NCI-H1417 treated with DMSO at 0.1 percent for 48 hours (cell line): ENCODE data around the gene GCH1.
A peak's percentile ranks its signal among the peaks of the same experiment; 100 is the strongest.
"Not testable (repeated sequence)": the region's sequence is repeated elsewhere in the genome, so short reads cannot be mapped to it uniquely, and the experiment has no call there.

ENCODE experiments used
- DNase-seq: peaks from one replicate; lab custom pipeline; 2025; lab: John Stamatoyannopoulos, UW

Gene GCH1, protein sequence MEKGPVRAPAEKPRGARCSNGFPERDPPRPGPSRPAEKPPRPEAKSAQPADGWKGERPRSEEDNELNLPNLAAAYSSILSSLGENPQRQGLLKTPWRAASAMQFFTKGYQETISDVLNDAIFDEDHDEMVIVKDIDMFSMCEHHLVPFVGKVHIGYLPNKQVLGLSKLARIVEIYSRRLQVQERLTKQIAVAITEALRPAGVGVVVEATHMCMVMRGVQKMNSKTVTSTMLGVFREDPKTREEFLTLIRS

DNA sequence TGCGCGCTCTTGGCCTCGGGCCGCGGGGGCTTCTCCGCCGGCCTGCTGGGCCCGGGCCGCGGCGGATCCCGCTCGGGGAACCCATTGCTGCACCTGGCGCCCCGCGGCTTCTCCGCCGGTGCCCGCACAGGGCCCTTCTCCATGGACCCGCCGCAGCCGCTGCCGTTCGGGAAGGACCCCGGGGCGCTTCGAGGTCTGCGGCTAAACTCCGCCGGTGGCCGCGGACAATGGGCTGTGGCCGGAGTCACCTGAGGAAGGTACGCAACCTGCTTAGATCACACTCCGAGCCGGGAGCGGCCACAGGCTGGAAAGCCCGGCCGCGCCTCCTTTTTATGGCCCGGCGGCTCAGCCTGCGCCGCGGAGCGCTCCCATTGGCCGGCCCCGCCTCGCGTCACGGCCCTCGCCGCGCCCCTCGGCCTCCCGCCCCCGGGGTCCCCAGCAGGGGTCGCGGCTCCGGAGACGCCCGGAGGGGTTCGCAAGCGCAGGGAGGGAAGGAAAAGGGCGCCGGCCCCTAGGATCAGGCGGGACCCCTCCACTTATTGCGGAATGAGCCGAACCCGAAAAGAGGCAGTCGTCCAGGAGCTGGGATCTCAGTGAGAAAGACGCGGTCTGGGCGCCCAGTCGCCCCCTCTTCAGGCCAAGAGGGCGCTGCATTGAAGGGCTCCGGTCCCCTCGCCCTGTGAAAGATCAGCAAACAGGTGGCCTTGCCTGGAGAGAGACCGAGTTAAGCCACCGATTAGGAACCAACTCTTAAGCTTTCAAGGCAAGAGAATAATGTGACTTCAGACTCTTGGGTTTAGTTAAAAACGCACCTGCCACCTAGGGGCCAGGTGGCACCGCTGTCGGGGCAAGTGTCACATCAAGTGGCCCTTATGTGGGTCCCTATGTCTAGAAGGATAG, at the start of gene GCH1:
GCH1 (minus strand) TSS at position 306 of the 900 bp plus-strand sequence; CDS start at position 143, 163 bp downstream.
- DNase-seq: peak; percentile 53

DNA sequence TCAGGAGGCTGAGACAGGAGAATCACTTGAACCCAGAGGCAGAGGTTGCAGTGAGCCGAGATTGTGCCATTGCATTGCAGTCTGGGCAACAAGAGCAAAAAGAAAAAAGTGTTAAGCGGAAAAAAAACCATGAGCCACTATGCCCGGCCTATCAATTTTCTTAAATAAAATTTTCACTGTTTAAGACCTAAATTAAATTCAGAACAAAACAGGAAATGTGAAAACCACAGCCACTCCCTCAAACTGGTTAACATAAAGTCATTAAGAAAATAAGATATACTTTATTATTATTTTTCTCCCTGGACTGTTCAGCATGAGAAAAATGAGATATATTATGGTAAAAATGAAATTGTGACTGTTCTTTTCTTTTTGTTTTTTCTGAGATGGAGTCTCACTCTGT, 44.6 kb upstream of the GCH1 start:
- DNase-seq: no peak

DNA sequence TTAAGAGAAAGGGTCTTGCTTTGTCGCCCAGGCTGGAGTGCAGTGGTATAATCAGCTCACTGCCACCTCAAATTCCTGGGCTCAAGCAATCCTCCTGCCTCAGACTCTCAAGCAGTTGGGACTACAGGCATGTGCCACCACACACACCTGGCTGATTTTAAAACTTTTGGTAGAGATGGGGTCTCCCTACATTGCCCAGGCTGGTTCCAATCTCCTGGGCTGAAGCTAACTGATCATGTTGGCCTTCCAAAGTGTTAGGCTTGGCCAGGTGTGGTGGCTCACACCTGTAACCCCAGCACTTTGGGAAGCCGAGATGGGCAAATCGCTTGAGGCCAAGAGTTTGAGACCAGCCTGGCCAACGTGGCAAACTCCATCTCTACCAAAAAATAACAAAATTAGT, 43.9 kb upstream of the GCH1 start:
- DNase-seq: no peak

DNA sequence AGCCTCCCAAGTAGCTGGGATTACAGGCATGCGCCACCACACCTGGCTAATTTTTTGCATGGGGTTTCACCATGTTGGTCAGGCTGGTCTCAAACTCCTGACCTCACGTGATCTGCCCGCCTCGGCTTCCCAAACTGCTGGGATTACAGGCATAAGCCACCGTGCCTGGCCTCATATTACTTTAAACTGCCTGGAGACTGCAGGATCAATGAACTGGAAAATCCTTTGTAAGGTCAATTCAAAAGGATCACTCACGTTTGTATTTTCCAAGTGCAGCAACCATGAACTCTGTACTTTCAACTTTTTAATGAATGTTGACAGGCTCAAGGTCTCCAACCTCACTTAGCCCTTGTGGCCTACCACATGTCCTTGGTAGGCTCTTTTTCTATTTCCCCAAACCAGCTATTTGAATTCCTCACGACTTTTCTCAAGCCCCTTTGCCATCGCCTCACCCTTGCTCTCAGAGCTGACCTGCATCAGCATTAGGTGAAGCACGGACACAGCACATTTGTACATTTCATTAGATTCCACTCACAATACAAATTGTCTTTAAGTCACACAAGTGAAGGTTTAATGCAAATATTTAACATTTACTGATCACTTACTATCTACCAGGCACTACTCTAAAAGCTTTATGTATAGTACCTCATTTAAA, 42.2 kb upstream of the GCH1 start:
- no peak for DNase-seq

DNA sequence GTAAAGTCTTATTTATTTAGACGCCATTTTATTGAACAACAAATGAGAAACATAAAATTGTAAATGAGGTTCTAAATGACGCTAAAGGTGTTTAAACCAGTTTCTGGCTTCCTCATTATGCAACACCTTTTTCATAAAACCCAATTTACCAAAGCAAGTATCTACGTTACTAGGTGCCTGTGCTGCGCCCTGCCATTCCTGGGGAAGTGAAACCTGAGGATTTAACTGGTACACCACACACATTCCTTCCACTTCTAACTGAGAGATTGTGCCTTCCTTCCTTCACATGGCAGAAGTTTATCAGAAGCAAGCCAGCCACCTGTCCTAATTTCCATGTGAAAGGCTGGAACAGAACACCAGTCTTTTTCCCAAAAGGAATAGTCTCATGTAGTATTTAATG, 40.3 kb upstream of the GCH1 start:
- DNase-seq: no peak

DNA sequence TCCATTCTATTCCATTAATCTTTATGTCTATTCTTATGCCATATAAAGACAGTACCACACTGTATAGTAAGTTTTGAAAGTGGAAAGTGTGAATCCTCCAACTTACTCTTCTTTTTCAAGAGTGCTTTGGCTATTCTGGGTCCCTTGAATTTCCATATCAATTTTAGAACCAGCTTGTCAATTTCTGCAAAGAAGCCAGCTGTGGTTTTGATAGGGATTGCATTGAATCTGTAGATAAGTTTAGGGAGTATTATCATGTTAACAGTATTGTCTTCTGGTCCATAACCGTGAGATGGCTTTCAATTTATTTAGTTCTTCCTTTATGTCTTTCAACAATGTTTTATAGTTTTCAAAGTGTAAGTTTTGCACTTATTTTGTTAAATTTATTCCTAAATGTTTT, 34.2 kb upstream of the GCH1 start:
- no peak for DNase-seq

DNA sequence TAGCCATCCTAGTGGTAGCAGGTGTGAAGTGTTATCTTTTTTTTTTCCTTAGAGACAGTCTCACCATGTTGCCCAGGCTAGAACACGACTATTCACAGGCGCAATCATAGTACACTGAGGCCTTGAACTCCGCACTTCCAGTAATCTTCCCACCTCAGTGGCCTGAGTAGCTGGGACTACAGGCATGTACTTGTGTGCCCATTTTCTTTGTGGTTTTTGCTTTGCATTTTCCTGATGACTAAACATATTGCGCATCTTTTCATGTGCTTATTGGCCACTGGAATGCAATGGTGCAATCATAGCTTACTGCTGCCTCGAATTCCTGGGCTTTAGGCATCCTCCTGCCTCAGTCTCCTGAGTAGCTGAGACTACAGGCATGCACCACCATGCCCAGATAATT, 33.3 kb upstream of the GCH1 start:
- no peak for DNase-seq

DNA sequence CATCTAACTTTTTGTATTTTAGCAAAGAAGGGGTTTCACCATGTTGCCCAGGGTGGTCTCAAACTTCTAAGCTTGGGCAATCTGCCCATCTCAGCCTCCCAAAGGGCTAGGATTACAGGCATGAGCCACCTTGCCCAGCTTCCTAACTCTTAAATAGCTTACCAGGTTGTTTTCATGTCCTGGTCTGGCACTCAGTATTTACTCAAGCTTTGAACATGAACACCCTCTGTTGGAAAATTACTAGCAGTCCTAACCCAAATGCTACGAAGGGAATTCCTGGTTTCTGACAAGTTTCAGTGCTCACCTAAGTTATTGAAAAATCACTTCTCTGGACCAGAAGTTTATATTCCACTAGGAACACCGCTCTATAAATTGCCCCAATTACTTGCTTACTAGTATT, 32.5 kb upstream of the GCH1 start:
- no peak for DNase-seq

DNA sequence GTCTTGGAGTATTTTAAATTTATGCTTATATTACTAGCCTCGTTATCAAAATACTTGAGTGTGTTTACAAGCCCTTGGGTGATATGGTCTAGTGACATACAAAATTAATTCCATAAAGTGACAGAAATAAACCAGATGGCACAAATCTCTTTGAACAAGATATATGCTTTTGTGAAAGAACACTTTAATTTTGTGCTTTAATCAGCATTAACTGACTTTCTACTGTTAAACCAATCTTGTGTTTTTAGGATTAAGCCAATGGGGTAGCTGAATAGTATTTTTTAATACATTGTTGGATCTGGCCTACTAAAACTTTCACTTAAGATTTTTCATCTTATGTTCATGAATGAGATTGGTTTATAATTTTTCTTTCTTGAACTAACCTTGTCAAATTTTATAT, 30.4 kb upstream of the GCH1 start:
- no peak for DNase-seq

DNA sequence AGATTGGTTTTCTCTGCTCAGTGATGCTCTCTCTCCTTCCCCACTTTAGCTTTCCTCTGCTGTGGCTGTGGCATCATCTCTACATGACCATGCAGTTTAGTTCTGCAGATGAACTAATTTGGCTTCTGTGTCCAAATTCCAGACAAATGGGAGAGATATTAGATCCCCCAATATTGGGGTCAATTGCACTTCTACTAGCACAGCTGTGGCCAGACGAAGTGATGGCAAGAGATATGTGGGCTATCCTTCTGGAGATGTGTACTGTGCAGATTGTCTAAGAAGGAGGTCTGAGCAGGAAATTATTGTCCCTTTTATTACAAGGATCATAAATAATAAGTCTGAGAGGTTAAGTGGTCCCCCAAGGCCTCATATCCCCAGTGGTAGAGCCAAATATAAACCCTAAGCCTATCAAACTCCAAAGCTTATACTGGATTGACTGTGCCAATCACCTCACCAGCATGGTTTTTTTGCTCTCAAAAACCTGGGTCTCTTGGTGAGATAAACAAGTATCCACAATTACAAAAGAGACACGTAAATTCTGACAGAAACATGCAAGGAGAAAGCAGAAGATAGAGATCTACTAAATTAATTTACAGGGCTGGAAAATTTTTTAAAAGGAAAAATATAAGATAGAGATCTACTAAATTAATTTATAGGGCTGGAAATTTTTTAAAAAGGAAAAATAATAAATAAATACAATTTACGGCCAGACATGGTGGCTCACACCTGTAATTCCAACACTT, 29.1 kb upstream of the GCH1 start:
- no peak for DNase-seq

DNA sequence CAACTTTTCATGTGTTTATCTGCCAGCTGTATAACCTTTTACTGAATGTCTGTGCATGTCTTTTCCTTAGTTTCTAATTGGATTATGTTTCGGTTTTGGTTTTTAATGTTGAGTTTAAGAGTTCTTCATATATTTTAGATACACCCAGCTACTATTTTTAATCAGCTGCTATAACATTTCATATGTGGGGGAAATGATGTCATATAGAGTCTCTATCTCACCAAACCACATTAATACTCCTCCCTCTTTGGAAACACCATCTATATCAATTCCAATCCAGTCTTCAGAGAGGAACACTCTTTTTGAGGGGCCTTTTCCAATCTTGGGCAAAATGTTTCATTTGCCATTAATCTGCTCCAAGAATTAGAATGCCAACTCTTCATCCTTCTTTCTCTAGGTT, 28.5 kb upstream of the GCH1 start:
- DNase-seq: no peak

DNA sequence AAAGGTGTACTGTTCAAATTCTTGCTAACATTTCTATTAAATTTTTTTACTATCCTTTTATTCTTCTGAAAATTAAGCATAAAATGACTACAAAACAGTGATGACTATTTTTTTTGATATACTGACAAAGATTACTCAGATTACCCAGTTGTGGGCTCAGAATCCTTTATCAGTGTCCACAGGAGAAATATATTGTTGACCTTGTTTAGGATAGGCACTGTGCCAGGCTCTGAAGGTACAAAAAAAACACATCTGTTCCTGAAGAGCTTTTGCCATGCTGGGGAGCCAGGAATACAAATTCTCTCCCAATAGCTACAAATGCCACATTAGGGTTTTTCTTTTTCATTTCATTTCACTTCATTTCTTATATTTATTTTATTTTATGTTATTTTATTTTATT, 26.9 kb upstream of the GCH1 start:
- DNase-seq: no peak

DNA sequence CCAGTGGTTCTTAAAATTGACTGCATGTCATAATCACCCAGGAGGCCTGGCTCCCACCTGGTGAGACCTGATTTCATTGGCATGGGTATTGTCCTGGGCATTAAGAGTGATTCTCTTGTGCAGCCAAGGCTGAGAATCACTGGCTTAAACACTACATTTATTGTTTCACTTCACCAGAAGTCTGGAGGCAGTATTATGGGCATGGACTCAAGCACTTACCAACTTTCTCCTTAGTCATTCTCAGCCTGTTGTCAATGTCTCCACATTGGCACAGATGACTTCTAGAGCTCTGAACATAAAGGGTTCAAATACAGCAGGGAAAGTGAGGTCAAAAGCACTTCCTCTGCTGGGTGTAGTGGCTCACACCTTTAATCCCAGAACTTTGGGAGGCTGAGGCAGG, 25.6 kb upstream of the GCH1 start:
- DNase-seq: no peak

DNA sequence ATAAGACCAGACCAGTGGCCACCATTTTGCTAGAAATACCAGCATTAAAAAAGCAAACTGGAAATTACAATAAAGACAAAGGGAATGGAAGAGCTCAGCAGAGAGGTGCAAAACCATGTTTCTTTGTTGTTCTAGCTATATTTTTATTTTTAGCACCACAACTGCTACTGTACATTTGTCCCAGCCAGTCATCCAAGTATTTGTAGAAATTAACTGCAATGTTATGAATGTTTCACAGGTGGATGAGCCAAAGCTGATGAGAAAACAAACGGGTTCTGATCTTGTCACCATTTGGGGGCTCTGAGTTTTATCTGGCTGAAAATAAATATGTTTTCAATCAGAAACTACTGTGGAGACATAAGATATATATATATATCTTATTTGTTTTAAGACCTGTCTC, 24.9 kb upstream of the GCH1 start:
- no peak for DNase-seq

DNA sequence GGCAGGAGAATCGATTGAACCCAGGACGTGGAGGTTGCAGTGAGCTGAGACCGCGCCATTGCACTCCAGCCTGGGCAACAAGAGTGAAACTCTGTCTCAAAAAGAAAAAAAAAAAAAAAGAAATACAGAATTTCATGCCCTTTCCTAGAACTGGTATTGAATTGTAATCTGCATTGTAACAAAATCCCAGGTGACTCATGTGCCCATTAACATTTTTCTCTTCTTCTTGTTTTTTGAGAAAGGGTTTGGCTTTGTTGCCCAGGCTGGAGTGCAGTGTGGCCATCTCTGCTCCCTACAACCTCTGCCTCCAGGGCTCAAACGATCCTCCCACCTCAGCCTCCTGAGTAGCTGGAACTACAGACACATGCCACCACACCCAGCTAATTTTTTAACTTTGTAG, 23.9 kb upstream of the GCH1 start:
- DNase-seq: not testable (repeated sequence)

DNA sequence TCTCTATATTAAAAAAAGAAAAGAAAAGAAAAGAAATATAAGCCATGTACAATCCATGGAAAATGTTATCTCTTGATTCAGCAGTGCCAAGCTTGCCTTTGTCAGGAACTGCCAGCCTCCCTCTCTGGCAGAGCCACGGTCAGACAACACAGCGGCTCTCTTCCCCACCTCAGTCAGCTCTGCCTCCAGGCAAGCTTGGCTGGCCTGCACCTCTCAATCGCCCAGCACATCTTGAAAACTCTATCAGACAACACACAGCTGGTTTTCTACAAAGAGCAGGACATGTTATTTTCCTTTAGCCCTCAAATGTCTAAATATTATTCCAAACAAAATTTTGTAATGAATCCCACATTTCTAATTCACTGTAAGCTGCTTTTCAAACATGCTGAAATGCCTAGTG, 20.0 kb upstream of the GCH1 start:
- DNase-seq: no peak

DNA sequence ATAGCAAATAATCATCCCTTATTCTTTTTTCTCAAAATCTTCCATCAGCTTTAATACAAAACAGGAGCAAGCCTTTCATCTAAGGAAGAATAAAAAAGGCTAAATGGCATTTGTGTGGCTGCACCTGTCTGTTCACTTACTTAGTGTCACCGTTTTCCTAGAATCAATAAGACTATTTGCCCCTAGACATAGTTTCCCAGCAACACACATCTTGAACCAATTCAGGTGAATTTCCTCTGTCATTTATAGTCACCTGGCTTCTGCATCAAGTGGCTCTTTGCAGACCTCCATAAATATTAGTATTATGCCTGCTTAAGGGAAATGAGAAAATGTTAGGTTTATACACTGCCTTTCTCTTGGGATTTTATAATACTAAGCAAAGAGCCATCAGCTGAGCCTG, 17.4 kb upstream of the GCH1 start:
- DNase-seq: peak; percentile 83

DNA sequence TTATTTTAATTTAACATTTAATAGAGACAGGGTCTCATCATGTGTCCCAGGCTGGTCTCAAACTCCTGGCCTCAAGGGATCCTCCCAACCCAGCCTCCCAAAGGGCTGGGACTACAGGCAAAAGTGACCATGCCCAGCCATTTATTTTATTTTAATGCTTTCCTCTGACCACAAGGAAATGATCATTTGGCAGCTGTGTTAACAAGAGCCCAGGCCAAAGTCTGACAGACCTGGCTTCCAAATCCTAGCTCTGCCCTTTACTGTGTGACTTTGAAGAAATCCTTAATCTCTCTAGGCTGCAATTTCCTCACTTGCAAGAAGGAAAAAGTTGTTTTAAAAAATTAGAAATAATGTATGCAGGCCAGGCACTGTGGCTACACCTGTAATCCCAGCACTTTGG, 16.7 kb upstream of the GCH1 start:
- DNase-seq: no peak

DNA sequence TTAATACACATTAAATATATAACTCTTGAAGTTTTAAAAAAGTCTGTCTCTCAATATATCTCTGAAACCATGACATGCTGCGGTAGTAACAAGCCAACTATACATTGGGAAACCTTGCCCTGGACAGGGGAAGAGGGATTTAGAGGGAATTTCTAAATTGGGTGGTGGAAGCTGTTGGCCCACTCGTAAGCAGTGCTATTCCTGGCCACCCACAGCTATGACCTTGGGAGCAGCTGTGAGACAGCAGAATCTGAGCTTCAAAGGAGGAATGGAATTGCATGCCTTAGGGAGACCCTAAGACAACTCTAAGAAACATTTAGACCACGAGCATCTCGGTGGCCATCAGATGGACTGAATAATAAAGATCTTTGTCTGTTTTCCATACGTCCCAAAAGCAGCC, 15.8 kb upstream of the GCH1 start:
- DNase-seq: no peak

DNA sequence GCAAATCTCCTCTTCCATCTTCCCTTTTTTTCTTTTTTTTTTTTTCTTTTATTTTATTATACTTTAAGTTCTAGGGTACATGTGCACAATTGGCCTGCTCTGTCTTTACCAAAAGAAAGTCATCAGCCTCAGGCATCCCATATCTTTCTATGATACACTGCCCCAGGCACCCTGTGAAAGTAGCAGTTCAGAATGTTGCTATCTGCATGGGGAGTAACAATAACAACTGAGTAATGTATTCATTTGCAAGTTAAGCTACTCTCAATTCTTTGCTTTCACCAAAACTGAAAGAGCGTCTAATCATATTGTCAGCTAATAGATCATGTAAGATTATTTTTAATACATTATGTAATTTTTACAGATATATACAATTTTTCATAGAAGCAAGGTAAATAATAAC, 13.5 kb upstream of the GCH1 start:
- no peak for DNase-seq

DNA sequence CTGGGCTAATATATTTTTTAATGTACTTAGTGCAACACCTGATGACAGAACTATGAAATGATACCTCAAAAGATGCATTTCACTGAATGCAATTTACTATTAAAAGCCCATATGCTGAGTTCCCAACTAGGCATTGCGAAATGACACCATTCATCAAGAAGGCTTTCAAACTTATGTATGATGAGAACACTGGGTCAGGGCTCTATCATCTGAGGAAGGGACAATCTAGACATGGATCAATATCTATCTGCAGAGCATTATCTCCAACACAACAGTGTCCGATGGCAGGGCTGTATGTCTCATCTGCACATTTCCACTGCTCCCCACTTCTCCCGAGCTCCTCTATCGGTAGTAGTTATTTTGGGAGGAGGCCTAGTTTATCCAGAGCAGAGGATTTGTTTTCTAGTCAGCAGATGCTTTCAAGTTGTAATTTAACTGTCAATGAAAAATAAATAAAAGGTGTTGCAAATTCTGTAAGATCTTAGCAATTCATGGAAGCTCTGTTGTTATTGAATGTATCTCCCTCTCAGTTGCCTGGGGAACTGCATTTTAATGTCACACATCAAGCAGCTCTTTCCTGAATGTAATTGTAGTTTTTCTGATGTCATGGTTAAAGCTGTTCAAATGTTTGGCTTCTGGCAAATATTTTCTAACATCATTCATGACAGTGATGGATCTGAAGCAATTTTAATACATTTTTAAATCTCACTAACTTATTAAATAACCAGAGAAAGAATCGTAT, 7.4 kb upstream of the GCH1 start:
- DNase-seq: no peak

DNA sequence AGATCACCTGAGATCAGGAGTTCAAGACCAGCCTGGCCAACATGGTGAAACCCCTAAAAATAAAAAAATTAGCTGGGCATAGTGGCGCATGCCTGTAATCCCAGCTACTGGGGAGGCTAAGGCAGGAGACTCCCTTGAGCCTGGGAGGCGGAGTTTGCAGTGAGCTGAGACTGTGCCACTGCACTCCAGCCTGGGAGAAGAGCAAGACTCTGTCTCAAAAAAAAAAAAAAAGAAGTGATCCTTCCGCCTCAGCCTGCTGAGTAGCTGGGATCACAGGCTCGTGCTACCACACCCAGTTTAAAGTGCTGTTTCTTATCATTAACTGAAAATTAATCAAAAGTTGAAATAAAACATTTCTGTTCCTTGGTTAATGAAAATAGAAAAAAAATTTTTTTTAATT, 6.3 kb upstream of the GCH1 start:
- not testable (repeated sequence) for DNase-seq
